PC-9 (cell line): ENCODE data around the gene SCAF11.

ENCODE experiments used
- EZH2 ChIP-seq: fragments of 200-600 bp; sonication (generic); IDR thresholded peaks from 2 replicates; pipeline ENCODE4 v1.8.0; 2017; ENCODE audit warnings: antibody characterized with exemption, low read depth
- TF ChIP-seq, protein P1 (sequence below): fragments of 200-600 bp; sonication (generic); conservative IDR thresholded peaks from 2 replicates; pipeline ENCODE4 v1.6.1; 2017; ENCODE audit warnings: mixed run types, antibody characterized with exemption, mild to moderate bottlenecking, moderate library complexity

GRCh38 chr12:45930369-45930768, 60.0 kb downstream of the SCAF11 start:
- TF ChIP-seq, protein P1, sequence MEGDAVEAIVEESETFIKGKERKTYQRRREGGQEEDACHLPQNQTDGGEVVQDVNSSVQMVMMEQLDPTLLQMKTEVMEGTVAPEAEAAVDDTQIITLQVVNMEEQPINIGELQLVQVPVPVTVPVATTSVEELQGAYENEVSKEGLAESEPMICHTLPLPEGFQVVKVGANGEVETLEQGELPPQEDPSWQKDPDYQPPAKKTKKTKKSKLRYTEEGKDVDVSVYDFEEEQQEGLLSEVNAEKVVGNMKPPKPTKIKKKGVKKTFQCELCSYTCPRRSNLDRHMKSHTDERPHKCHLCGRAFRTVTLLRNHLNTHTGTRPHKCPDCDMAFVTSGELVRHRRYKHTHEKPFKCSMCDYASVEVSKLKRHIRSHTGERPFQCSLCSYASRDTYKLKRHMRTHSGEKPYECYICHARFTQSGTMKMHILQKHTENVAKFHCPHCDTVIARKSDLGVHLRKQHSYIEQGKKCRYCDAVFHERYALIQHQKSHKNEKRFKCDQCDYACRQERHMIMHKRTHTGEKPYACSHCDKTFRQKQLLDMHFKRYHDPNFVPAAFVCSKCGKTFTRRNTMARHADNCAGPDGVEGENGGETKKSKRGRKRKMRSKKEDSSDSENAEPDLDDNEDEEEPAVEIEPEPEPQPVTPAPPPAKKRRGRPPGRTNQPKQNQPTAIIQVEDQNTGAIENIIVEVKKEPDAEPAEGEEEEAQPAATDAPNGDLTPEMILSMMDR: no peak
- no peak for TF ChIP-seq EZH2
